HG03135 (cell line): ENCODE results near the gene FCAMR.

ENCODE experiments used
- ATAC-seq: cut with Tn5 transposase; IDR thresholded peaks from one replicate; pipeline ENCODE4 v1.9.1; 2021; ENCODE audit warnings: mild to moderate bottlenecking, moderate library complexity; ENCODE audit not compliant: unreplicated experiment

The FCAMR gene

DNA sequence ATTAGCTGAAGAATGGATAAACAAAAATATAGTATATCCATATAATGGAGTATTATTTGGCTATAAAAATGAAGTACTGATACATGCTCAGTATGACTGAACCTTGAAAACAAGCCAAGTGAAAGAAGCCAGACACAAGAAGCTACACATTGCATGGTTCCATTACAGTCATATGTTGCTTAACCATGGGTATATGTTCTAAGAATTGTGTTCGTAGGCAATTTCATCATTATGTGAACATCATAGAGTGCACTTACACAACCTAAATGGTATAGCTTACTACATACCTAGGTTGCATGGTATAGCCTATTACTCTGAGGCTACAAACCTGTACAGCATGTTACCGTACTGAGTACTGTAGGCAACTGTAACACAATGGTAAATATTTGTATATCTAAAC is 28.6 kb upstream of the FCAMR start:
- no peak for ATAC-seq

DNA sequence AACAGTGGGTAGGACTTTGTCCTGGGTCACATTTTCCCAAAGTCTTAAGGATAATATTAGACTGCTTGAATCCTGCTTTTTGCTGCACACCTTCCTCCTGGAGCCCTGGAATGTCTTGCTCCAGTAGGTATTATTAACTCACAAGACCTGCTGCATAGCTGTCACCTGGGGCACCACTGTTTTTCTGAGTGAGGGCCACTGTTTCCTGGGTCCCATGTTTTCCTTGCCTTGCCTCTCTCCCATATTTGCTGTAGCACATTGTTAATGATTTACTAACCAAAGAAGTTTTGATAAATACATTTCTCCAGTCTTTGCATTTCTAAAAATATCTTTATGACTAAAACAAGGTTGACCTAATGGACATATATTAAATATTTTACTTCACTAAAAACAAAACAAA is 22.5 kb upstream of the FCAMR start:
- no peak for ATAC-seq

DNA sequence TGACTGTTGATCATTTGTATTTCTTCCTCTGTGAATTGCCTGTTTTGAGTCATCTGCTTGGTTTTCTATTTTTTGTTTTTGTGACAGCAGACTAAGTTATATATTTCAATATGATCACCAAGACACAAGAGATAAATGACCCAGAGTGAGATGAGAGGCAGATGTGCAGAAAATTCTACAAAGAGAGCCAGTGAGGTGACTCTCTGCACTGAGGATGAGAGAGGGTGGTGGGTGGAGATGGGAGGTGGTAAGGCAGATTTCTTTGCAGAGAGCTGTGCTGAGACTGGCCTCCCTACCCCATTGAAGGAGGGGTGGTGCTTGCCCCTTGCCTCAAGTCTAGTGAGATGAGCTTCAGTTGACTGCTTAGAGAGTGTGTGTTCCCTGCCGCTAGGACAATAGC is 17.6 kb upstream of the FCAMR start:
- no peak for ATAC-seq

DNA sequence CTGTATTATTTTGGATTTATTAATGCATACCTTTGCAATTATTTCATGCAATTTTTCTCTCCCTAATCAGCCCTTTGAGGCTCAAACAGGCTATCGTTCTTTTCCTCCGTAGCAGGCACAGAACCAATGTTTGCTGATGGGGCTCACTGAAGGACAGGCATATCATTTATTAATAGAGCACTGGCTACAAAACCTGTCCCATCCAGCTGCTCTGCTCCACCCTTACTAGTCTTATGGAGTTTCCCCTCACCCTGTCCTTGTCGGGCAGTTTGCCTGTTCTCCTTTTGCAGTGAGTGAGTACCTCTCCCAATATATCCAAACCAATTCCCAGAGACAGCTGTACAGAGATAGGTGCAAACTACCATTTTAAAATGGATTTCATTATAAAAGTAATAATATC is 16.6 kb upstream of the FCAMR start:
- ATAC-seq, result no peak

DNA sequence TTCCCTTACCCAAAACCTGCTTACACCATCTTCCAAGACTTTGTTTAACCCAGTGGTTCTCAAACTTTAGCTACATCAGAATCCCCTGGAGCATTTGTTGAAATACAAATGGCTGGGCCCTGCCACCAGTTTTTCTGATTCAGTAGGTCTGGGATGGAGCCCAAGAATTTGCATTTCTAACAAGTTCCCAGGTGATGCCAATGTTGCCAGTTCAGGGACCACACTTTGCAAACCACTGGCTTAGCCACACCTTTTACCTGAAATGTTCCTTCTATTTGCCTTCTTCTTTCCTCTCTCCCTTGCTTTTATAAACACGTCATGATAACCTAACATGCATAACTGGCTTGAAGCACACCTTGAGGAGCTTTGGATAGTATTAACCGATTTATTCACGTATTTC is 16.1 kb upstream of the FCAMR start:
- no peak for ATAC-seq

DNA sequence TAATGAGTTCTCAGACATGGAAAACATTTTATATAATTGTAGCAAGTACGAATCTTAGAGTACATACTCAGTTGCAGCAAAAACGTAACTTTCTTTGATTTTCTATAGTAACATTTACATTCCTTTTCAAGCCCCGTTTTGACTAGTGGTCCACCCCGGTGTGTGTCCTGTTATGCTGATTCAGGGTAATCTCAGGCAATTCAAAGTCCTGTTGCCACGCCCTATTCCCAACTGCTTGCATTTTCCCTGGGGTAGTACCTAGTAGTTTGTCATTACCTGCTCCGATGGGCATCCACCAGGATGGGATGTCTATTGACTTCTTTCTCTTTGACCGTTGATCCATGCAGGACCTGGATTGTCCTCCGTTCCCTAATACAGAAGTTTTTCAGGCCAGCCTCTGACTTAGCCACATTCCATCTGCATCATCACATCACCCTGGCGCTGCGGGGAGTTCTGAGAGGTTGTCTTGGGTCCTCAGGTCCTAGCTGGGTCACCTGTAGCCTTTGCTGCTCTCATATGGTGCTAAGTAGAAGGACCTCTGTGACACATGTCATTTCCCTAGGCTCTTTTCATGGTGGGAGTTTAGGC is 15.0 kb upstream of the FCAMR start:
- no peak for ATAC-seq

DNA sequence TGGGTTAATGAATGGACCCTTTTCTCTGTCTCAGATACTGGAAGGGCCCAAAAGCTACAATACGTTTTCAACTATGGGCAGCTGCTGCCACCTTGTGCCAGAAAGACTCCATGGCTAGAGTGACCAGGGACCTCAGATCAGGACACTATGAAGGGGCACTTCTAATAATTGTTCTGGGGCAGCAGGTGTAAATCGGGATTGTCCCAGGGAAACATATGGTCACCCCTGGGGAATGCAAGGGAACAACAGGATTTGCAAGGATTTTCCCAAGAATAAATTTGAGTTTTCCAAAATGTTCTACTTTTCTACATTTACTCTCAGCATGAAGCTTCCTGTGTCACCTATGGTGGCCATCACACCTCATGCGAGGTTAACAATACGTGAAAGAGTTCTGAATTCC is 12.0 kb upstream of the FCAMR start:
- ATAC-seq, result no peak

DNA sequence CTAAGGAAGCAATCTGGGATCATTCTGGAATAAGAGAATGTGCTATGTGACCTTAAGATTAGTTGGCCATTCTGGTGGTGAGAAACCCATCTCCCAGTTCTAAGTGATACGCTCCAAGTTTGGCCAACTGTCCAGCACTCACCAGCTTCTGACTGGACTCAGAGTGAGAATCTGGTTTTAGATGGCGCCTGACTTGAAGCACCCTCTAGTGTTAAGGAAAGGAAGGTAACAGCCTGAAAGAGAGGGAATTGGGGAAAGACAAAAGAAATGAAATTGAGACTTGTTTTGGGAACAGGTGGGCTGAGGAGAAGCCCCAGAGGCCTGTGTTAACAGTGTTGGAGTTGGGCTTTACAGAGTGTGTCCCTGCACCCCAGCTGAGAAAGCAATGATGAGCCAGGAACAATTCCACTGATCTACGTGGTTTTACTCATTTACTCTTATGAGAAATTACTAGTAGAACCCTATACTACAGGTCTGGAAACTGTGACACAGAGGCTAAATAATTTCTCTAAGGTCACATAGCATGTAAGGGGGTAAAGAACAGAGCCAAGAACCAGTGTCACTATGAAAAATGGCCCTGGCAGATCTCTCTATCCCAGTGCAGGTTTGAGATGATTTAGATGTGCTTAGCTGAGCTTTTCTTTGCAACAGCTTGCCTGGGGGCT is 9.3 kb upstream of the FCAMR start:
- no peak for ATAC-seq

DNA sequence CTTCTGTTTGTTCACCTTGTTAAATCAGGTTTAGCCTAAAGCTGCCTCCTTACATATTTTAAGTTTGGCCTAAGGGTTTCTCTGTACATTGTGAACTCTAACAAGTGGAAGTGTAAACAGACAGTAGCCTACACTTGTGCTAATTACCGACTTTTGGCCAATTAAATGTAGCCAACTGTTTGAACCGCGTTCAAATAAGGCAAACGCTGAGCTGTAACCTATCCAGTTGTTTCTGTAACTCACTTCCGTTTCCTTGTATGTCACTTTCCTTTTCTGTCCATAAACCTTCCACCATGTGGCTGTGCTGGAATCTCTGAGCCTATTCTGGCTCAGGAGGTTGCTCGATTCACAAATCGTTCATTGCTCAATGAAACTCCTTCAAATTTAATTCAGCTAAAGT is 8.0 kb upstream of the FCAMR start:
- ATAC-seq, result no peak

DNA sequence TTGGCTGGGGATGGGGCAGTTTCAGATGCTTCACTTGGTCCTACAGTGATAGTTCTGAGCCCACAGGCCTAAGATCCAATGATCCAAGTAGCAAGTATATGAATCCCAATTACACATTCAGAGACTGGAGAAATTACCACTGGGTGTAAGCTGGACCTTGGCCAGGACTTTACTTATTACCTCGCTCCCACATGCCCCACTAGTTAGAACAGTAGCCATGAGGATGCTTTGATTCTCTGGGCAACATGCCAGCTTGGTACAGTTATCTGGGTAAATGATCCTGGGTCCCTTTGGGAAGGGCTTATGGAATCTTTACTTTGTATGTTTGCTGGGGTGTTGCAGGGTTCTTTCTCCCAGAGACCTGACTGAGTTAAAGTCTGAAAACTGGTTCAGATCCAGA is 5.0 kb upstream of the FCAMR start:
- ATAC-seq, result no peak

DNA sequence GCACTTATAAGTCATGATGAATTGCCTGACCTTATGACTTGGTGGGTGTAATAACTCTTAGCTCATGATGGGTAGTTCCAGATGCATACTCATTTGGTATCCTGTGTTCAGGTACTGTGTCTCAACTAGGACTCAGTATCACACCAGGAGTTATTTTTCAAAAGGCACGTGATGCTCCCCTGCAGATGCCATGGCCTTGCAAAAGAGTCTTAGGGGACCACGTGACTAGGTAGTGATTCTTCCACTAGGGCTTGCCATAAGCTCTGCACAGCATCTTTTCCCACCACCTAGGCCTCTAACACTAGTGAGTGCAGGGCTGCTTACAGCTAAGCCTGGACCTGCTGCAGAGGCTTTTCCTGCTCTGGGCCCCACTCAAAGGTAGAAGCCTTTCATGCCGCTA is 3.9 kb upstream of the FCAMR start:
- no peak for ATAC-seq

DNA sequence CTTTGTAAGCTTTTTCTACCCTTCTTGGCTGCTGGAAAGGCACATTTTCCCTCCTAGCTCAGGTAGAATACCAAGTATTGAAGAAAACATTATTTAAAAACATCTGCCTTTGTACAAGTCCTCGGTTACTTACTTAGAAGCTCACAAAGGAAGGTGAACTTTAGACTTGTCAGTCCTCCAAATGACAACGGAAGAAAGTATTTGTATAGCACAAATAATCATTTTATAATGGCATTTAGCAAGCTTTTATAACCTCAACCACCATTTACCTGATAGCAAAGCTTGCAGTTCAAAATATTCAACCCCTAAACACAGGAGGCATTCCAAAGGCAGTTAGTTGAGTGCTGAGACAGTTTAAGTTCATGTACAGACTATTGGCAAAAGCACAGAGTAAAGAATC is 2.5 kb upstream of the FCAMR start:
- no peak for ATAC-seq

DNA sequence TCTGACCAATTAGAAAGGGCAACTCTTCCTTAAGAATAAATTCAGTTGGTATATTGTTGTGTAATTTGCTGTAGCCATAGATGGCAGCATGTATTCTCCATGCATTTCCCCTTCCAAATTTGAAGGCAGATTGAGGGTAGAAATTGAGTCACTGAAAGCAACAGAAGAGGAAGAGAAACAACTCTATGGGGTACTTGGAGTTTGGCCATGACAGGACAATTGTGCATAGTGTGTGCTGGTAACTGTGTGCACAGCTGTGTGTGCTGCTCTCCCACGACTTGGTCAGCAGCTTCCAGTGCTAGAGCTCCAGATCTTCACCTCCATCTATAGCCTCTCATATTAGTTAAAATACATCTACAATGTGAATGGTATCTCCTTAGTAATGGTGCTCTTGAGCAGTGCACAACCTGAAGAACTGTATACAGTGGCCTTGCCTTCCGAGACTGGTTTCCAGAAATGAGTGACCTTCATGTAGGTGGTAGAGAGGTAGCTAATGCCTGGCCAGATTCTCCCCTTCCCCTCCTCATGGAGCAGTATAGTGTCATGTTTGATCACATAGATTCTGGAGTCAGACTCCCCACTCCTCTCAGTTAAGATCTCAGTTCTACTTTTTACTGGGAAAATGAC is 882 bp upstream of the FCAMR start:
- peak; percentile 51 for ATAC-seq

DNA sequence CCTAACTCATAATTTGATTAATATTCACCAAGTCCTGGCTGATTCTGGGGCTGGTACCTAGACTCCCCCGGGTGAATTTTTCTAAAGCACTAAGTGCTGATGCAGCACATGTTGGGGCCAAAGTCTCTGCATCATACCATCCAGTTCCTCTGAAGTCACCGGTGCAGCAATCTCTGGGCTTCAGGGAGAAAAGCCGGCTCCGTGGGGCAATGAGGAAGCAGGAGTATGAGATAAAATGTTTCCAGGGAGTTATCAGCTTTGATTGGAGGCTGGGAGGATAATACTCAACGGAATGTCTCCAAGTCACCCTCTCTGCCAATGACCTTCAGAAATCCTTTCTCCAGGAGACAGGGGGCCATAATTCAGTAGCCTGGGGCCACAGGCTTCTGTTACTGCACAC is 1.2 kb downstream of the FCAMR start:
- ATAC-seq, result no peak

DNA sequence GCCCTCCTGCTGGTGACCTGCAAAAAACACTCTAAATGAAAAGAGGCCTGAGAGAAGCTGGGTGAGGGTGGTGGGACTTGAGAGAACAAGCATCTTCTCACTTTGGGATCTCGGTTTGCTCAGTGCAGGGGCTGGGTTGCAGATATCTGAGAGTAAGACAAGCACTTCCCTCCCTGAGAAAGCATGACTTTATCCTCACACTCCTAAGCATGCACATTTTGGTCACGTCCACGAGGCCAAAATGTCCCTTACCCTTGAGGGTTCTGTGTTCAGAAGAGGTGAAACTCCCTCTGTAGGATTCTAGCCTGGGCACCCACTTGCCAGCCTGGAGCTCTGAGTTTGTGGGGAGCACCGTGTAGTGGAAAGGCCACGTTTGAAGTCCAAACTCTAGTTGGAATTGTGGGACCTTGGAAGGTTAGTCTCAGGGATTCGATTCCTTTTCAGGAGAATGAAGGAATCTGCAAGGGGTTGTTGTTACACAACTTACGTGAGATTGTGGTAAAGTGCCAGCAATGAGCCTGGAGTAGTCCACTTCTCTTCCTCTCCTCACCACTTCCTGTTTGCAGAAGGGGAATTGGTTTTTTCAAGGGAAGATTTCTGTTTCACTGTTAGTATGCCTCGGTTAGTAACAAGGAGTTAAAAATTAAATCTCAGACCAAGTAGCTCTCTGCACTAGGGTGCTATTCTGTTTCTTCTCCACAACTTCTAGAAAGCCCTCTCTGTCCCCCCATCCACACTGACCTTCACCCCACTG is 3.0 kb downstream of the FCAMR start:
- ATAC-seq, result no peak

DNA sequence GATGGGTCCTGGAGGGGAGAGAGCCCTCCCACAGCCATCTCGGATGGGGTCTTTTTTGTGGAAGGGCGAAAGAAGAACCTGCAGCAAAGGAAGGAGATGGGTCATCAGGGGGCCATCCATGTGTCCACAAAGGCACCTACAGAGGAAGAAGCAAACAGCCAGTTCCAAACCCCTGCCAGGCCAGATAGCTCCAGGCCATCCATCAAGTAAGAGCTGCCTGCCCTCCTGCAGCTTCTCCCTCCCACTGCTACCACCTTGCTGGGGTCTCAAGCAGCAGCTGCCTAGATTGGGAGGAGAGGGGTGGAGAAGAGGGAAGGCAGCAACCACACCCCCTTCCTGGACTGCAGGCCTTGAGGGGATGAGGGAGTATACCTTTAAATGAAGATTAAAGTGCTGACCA is 4.5 kb downstream of the FCAMR start:
- no peak for ATAC-seq

DNA sequence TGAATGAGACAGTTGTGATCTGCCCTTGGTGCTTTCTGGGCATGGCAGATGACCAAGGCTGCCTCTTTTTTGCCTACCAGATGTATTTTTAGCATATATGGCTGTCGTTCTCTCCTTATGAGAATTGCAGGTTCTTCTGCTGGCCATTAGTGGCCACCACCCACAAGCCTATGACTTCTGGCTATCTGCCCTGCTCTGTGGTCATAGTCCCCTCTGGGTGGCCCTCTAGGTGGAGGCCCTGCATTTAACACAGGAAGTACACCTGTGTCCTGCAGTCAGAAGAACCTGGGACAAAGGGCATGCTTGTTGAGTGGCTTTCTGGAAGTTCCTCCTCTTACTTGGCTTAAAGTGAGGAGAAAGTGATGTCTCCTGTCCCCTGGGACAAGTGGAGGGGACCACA is 6.5 kb downstream of the FCAMR start:
- no peak for ATAC-seq

DNA sequence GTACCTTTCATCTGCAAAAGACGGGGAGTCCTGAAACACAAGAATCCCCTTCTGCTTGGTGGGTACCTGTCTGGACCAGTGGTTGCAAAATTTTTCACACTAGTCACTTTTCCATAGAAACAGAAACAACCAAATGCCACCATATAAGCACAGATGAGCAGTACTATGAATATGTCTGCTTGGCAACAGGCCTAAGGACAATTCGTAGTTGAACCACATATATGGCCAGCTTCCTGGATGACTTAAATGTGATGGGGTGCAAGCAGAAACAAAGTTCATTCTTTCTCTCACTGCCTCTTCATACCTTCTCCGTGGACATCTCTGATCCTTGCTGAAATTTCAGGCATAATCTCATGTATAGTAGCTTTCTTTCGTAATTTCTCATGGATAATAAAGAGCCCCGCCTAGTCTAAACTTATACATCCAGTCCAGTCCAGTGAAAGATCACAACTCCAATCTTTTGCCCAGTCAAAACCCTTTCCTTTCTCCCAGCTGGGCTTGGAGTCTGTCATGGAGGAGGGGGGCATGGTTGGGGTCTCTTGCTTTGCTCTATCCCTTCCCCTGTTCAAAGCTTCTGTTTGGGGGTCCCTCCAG is 7.0 kb downstream of the FCAMR start:
- no peak for ATAC-seq

DNA sequence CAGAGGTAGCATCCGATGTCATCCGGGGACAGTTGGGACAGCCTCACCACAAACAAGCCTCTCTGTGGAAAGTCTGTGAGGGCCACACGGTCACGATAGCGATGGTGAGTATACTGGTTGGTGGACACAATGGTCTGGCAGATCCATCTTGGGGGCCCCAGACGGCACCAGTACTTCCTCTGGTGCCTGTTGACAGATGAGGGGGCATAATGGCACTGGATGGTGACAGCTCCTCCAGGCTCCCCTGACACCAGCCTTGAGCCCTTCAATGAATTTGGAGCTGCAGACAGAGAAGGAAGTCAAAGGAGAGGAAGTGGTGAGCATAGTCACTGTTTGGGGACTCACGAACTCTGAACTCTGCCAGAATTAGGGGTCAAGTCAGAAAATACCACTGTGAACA is 8.0 kb downstream of the FCAMR start:
- no peak for ATAC-seq

DNA sequence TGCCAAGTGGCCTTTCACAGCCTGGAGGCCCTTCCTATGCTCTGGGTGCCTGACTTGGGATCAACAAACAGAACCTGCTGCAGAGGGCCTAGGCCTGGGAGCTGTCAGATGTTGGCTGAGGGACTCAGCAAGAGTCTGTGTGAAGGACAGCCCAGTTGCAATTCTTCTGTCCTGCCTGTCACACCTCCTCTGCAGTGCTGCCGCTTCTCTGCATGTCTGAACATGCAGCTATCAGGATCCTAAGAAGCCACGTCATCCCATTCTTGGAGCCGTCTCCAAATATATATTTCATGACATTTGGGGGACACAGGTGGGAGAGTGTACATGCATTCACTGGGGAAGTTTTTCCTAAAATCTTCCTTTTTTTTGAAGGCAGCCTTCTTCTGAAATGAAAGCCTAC is 8.6 kb downstream of the FCAMR start:
- no peak for ATAC-seq

DNA sequence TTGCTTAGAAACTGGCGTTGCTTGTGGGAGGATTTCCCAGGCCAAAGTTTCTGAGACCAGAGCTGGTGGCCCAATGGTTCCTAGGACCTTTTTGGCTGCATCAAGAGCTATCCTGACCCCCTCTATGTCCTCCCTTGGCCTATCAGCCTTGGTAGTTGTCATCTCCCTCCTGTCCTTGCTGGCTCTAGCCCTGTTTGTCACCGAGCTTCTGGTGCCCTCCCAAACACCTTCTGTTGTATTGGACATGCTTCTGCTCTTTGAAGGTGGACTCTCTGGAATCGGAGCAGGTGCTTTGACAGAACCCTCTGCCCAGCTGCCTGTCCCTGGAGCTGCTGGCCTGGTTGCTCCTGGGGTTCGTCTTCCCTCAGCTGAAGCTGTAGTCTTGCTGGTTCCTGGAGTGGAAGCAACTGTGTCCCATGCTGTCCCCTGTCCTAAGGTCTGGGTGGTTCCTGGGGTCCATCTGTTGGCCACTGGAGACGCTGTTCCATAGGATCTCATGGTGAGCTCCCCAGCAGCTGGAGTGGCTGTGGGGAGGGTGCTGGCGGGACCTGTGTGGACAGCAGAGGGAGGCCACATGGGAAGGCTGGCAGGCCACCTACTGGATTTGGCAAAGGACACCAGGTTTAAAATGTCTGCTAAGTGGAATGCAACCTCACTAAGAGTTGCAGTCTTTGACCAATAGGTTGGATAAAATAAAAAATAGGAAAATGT is 9.4 kb downstream of the FCAMR start:
- ATAC-seq, result no peak
